ENCODE data around the gene FBXO21.

GRCh38 chr12:117162633-117163032 lies 27.6 kb downstream of the FBXO21 start:
- TF ChIP-seq, protein P1, sequence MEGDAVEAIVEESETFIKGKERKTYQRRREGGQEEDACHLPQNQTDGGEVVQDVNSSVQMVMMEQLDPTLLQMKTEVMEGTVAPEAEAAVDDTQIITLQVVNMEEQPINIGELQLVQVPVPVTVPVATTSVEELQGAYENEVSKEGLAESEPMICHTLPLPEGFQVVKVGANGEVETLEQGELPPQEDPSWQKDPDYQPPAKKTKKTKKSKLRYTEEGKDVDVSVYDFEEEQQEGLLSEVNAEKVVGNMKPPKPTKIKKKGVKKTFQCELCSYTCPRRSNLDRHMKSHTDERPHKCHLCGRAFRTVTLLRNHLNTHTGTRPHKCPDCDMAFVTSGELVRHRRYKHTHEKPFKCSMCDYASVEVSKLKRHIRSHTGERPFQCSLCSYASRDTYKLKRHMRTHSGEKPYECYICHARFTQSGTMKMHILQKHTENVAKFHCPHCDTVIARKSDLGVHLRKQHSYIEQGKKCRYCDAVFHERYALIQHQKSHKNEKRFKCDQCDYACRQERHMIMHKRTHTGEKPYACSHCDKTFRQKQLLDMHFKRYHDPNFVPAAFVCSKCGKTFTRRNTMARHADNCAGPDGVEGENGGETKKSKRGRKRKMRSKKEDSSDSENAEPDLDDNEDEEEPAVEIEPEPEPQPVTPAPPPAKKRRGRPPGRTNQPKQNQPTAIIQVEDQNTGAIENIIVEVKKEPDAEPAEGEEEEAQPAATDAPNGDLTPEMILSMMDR (conservative IDR thresholded peaks at IDR 0.05; ENCODE audit: low read depth in 2 of 2), result no peak
- TF ChIP-seq, protein P2, sequence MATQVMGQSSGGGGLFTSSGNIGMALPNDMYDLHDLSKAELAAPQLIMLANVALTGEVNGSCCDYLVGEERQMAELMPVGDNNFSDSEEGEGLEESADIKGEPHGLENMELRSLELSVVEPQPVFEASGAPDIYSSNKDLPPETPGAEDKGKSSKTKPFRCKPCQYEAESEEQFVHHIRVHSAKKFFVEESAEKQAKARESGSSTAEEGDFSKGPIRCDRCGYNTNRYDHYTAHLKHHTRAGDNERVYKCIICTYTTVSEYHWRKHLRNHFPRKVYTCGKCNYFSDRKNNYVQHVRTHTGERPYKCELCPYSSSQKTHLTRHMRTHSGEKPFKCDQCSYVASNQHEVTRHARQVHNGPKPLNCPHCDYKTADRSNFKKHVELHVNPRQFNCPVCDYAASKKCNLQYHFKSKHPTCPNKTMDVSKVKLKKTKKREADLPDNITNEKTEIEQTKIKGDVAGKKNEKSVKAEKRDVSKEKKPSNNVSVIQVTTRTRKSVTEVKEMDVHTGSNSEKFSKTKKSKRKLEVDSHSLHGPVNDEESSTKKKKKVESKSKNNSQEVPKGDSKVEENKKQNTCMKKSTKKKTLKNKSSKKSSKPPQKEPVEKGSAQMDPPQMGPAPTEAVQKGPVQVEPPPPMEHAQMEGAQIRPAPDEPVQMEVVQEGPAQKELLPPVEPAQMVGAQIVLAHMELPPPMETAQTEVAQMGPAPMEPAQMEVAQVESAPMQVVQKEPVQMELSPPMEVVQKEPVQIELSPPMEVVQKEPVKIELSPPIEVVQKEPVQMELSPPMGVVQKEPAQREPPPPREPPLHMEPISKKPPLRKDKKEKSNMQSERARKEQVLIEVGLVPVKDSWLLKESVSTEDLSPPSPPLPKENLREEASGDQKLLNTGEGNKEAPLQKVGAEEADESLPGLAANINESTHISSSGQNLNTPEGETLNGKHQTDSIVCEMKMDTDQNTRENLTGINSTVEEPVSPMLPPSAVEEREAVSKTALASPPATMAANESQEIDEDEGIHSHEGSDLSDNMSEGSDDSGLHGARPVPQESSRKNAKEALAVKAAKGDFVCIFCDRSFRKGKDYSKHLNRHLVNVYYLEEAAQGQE (IDR thresholded peaks at IDR 0.05; ENCODE audit: unreplicated experiment), result no peak
- no peak for TF ChIP-seq POLR2AphosphoS5 (IDR thresholded peaks at IDR 0.05; ENCODE audit: low read depth)
